HG03045 (cell line): ENCODE measurements around the gene ZDHHC18.

ENCODE experiments used
- ATAC-seq: cut with Tn5 transposase; IDR thresholded peaks from one replicate; pipeline ENCODE4 v1.9.1; 2021; ENCODE audit warnings: mild to moderate bottlenecking, moderate library complexity; ENCODE audit not compliant: unreplicated experiment

ZDHHC18 gene

DNA sequence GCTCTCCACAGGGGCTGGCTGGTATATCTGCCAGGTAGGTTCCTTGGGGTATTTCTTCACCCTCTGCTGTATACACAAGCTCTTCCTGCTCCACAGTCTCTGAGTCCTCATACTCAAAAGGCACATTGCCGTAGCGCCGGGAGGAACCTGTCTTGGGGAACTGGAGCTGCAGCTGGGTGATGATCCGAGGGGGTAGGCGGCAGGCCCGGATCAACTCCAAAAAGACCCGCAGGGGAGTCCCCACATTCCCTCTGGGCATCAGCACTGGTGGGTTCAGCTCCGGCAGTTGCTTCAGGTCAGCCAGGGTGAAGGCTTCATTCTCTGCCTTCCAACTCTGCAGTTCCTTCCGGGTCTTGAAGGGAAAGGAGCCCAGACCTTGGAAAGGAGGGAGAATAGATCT, 70.9 kb downstream of the ZDHHC18 start:
- no peak for ATAC-seq

DNA sequence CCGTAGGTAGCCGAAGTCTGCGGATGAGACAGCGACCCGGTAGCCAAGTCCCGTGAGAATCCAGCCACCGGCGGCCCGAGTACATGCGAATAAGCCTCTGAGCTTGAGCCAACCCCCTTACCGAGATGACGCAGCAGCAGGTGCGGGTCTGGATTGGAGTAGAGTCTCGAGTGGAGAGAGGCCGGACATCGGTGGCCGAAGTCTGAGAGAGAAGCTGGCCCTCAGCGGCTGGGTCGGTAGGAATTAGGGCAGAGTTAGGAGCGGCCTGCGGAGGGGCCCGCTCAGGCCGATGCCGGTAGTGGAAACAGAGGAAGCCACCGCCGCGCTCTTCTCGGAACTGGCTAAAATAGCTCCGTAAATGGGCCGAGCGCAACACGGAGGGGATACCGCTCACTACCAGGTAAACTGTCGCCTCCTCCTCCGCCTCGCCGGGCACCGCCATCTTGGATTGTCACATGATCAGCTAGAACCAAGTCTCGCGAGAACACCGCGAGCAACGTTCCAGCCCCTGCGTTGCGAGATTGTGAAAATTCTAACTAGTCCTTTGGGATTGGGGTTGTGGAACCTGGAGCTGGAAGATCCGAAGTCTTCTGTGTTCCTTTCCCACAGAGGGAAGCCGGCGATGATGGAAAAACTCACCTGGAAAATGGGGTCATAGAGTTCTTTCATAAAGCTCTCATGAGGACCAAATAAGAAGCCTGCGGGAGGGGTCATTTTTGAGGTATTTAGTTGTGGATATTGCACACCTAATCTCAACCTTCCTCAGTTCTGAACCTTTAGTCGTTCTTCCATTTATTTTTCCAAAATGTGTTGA, 73.7 kb downstream of the ZDHHC18 start, which contains the start of gene GPATCH3:
Gene GPATCH3 (minus strand): TSS at position 467 of the 814 bp plus-strand sequence. CDS start 25 bp downstream, at position 442.
- ATAC-seq = peak; percentile 88

DNA sequence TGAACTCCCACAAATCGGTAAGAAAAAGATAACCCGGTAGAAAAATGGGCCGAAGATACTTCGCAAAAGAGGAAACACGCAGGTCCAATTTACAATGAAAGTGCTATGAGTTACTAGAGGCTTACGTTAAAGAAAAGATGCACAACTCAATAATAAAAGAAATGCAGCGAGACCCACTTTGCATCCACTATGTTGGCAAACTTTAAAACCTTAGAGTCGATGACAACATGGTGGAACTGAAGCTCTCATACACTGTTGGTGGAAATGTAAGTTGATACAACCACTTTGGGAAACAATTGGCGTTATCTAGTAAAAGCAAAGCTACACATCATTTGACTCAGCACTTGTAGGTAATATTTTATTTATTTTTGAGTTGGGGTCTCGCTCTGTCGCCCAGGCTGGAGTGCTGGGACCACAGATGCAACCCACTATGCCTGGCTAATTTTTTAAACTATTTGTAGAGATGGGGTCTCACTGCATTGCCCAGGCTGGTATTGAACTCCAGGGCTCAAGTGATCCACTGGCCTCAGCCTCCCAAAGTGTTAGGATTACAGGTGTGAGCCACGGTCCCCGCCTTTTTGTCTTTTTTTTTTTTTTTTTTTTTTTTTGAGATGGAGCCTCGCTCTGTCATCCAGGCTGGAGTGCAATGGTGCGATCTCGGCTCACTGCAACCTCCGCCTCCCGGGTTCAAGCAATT, 74.5 kb downstream of the ZDHHC18 start:
- ATAC-seq = no peak
